Caco-2 (cell line): ENCODE measurements around the gene ANKRD44. TPM values are rescaled to one million over a fixed set of nuclear protein-coding genes. Genes with fewer than 3 reads are reported as not detected.

Experiments used
- BruUV-seq: library from RNA; stranded (reverse); fragments of 400-500 nt; replicated peaks from 2 replicates; lab custom pipeline; 2021; lab: Mats Ljungman, UMichigan
- CTCF ChIA-PET: fragments of 300-600 bp; sonication (Branson Sonifier 250); formaldehyde crosslinking; loops from one replicate; lab custom pipeline; 2022; ENCODE audit warnings: antibody characterized with exemption; lab: Charles Lee
- POLR2A ChIA-PET: fragments of 300-600 bp; sonication (Branson Sonifier 250); formaldehyde crosslinking; loops from one replicate; lab custom pipeline; 2022; ENCODE audit warnings: antibody characterized with exemption; lab: Charles Lee
- DNase-seq, 2 experiments: peaks; one replicate each; pipeline versions ENCODE4 v3.0.0 to v3.0.0-alpha.2; 2020 to 2022
- H3K27me3 ChIP-seq: replicated peaks from 2 replicates; pipeline ENCODE4 v1.6.0; 2011; ENCODE audit warnings: low read length; ENCODE audit not compliant: control insufficient read depth, insufficient read depth
- H3K36me3 ChIP-seq: 2 replicates; pipeline ENCODE4 v1.5.1; 2011; ENCODE audit warnings: low read length; ENCODE audit not compliant: control insufficient read depth, insufficient read depth
- H3K4me1 ChIP-seq: fragments of 250-450 bp; sonication (Bioruptor Pico); 2 replicates; pipeline ENCODE4 v1.5.1; 2020; ENCODE audit warnings: mild to moderate bottlenecking
- H3K4me3 ChIP-seq: 2 replicates; pipeline ENCODE4 v1.5.1; 2011; ENCODE audit warnings: low read depth, mild to moderate bottlenecking, control low read depth, low read length
- H3K9me3 ChIP-seq: fragments of 250-450 bp; sonication (Bioruptor Pico); 2 replicates; pipeline ENCODE4 v1.5.1; 2020; ENCODE audit warnings: mild to moderate bottlenecking, moderate library complexity
- H3K27ac Mint-ChIP-seq: one replicate; pipeline ENCODE4 v1.8.0; 2022; ENCODE audit warnings: mixed read lengths; ENCODE audit not compliant: unreplicated experiment
- H3K27me3 Mint-ChIP-seq: one replicate; pipeline ENCODE4 v1.8.0; 2022; ENCODE audit warnings: mixed read lengths; ENCODE audit not compliant: insufficient read depth, unreplicated experiment
- H3K36me3 Mint-ChIP-seq: one replicate; pipeline ENCODE4 v1.8.0; 2022; ENCODE audit warnings: mild to moderate bottlenecking, mixed read lengths; ENCODE audit not compliant: insufficient read depth, unreplicated experiment
- H3K4me1 Mint-ChIP-seq: one replicate; pipeline ENCODE4 v1.8.0; 2022; ENCODE audit warnings: low read depth, mixed read lengths; ENCODE audit not compliant: unreplicated experiment
- H3K4me3 Mint-ChIP-seq: one replicate; pipeline ENCODE4 v1.8.0; 2022; ENCODE audit warnings: mild to moderate bottlenecking, moderate library complexity, mixed read lengths; ENCODE audit not compliant: unreplicated experiment
- H3K9me3 Mint-ChIP-seq: one replicate; pipeline ENCODE4 v1.8.0; 2022; ENCODE audit warnings: mixed read lengths; ENCODE audit not compliant: unreplicated experiment
- intact Hi-C: fragments of 100-400 bp; cut with micrococcal nuclease; formaldehyde crosslinking; loops from one replicate; pipeline ENCODE4 v1.10.0; 2022; ENCODE audit not compliant: unreplicated experiment
- total RNA-seq: library from RNA; stranded (reverse); gene quantifications from 2 replicates; pipeline ENCODE4 v1.2.3, GENCODE V29; 2022
- TF ChIP-seq, protein P1 (sequence below), 2 experiments: fragments of 200-600 bp in 1 of 2; IDR thresholded peaks; 1 replicate in 1 of 2; 2 replicates in 1 of 2; pipeline versions ENCODE4 v1.5.1 to v1.8.0; 2011 to 2022; ENCODE audit warnings: antibody characterized with exemption in 1 of 2, control low read depth in 1 of 2, inconsistent platforms in 1 of 2, low read depth in 1 of 2, low read length in 1 of 2, mild to moderate bottlenecking in 1 of 2, moderate library complexity in 1 of 2; ENCODE audit not compliant: insufficient read depth in 1 of 2, severe bottlenecking in 1 of 2, unreplicated experiment in 1 of 2

ANKRD44 gene
- total RNA-seq, 1 experiment from 2014 or later = 1.0 TPM

DNA sequence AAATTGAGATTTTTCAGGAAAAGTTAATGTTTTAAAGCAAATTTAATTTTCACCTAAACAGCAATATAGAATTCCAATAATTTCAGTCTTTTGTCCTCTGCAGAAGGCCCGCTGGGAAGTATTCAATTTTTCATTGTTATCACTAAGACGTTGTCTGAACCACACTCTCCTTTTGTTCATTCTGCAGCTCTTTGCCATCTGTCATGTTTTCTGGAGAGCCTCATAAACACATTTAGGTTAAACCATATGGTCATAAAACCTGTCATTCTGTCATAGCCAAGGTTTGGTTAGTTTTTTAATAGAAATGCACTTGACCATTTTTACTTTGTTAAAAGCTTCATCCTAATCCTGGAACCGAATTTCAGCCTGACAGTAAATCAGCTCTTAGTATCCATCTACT lies 330.1 kb downstream of the ANKRD44 start:
- no peak overlapping the region for H3K4me3 Mint-ChIP-seq

DNA sequence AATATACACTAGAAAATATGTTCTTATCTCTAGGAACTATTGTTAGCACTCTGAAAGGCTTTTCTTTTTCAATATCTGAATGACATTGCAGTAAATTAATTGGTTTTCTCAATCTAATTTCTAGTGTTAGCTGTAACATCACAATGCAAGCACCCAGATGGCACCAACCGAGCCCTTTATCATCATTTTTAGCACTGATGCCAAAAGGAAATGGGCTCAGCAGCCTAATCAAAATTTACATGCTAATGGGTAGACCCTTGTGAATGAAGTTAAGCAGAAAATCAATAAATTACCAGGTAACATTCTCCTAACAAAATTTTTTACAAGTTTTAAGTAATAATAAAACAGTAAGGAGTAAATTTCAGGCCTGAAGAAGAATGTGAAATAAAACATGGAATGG lies 330.6 kb downstream of the ANKRD44 start:
- Histone ChIP-seq H3K36me3 (no peaks in the 10 kb centered on the region), H3K9me3 (no peaks in the 10 kb centered on the region), H3K4me3 (no peak overlapping the region), H3K27me3 (no peaks in the 10 kb centered on the region; the same call in 1 of the 2 replicates), H3K4me1 (no peaks in the 10 kb centered on the region)
- H3K27ac Mint-ChIP-seq = no peak overlapping the region
- no peaks in the 10 kb centered on the region for H3K4me1 Mint-ChIP-seq
- no peaks in the 10 kb centered on the region for H3K36me3 Mint-ChIP-seq
- no TSS peak for BruUV-seq
- peaks cover 9% of the 10 kb centered on the region for H3K9me3 Mint-ChIP-seq
- DNase-seq = no peak
- TF ChIP-seq, protein P1, sequence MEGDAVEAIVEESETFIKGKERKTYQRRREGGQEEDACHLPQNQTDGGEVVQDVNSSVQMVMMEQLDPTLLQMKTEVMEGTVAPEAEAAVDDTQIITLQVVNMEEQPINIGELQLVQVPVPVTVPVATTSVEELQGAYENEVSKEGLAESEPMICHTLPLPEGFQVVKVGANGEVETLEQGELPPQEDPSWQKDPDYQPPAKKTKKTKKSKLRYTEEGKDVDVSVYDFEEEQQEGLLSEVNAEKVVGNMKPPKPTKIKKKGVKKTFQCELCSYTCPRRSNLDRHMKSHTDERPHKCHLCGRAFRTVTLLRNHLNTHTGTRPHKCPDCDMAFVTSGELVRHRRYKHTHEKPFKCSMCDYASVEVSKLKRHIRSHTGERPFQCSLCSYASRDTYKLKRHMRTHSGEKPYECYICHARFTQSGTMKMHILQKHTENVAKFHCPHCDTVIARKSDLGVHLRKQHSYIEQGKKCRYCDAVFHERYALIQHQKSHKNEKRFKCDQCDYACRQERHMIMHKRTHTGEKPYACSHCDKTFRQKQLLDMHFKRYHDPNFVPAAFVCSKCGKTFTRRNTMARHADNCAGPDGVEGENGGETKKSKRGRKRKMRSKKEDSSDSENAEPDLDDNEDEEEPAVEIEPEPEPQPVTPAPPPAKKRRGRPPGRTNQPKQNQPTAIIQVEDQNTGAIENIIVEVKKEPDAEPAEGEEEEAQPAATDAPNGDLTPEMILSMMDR (IDR thresholded peaks at IDR 0.05; ENCODE audit: insufficient read depth in 1 of 2, low read depth in 1 of 2, low read length in 1 of 2, severe bottlenecking in 1 of 2, unreplicated experiment in 1 of 2) = no peak
- no peaks in the 10 kb centered on the region for H3K27me3 Mint-ChIP-seq
- intact Hi-C loops = no loop called here
- no peak overlapping the region for H3K4me3 Mint-ChIP-seq
- ChIA-PET CTCF (no interaction called here), POLR2A (no interaction called here)

More for the DNA sequence above, 330.1 kb downstream of the ANKRD44 start:
- no peaks in the 10 kb centered on the region for H3K9me3 ChIP-seq
- H3K4me3 ChIP-seq = no peak overlapping the region
- Mint-ChIP-seq H3K4me1 (no peaks in the 10 kb centered on the region), H3K9me3 (peaks cover 9% of the 10 kb centered on the region), H3K36me3 (no peaks in the 10 kb centered on the region), H3K27me3 (no peaks in the 10 kb centered on the region), H3K27ac (no peak overlapping the region)
- BruUV-seq = no TSS peak
- CTCF ChIA-PET = no interaction called here
- no peaks in the 10 kb centered on the region for H3K36me3 ChIP-seq
- POLR2A ChIA-PET = no interaction called here
- DNase-seq = no peak
- TF ChIP-seq, protein P1 (IDR thresholded peaks at IDR 0.05; ENCODE audit: insufficient read depth in 1 of 2, low read depth in 1 of 2, low read length in 1 of 2, severe bottlenecking in 1 of 2, unreplicated experiment in 1 of 2) = no peak
- no peaks in the 10 kb centered on the region; the same call in 1 of the 2 replicates for H3K27me3 ChIP-seq
- intact Hi-C loops = no loop called here
- H3K4me1 ChIP-seq = no peaks in the 10 kb centered on the region

DNA sequence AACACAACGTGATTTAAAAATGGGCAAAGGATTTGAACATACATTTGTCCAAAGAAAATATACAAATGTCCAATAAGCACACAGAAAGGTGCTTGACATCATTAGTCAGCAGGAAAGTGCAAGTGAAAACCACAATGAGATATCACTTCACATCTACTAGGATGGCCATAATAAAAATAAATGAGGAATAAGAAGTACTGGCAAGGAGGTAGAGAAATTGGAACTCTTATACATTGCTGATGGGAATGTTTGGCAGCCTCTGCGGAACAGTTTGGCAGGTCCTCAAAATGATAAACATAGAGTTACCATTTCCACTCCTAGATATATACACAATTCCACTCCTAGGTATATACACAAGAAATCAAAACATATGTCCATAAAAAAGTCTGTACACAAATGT lies 333.1 kb downstream of the ANKRD44 start:
- H3K27me3 Mint-ChIP-seq = no peaks in the 10 kb centered on the region
- H3K9me3 Mint-ChIP-seq = peaks cover 9% of the 10 kb centered on the region
- no peaks in the 10 kb centered on the region for H3K36me3 Mint-ChIP-seq
- TF ChIP-seq, protein P1 (IDR thresholded peaks at IDR 0.05; ENCODE audit: insufficient read depth in 1 of 2, low read depth in 1 of 2, low read length in 1 of 2, severe bottlenecking in 1 of 2, unreplicated experiment in 1 of 2) = no peak
- Histone ChIP-seq H3K4me1 (no peaks in the 10 kb centered on the region), H3K36me3 (no peaks in the 10 kb centered on the region), H3K9me3 (no peaks in the 10 kb centered on the region), H3K27me3 (no peaks in the 10 kb centered on the region; the same call in 1 of the 2 replicates), H3K4me3 (no peak overlapping the region)
- H3K4me3 Mint-ChIP-seq = no peak overlapping the region
- H3K27ac Mint-ChIP-seq = no peak overlapping the region
- intact Hi-C loops = no loop called here
- ChIA-PET CTCF (no interaction called here), POLR2A (no interaction called here)
- BruUV-seq = no TSS peak
- no peak for DNase-seq
- H3K4me1 Mint-ChIP-seq = no peaks in the 10 kb centered on the region
